Esophagus squamous epithelium (tissue), 5 donors: ENCODE data around the gene PRKCB. TPM values are rescaled to one million over a fixed set of nuclear protein-coding genes. Genes with fewer than 3 reads are reported as not detected.

Experiments used
- DNase-seq: peaks from one replicate; lab custom pipeline; 2025; lab: John Stamatoyannopoulos, UW
- H3K27ac ChIP-seq, 4 donors: fragments of 200-600 bp; sonication (generic); one replicate each; pipeline ENCODE4 v1.5.1; 2016 to 2019; ENCODE audit warnings: mild to moderate bottlenecking in 1 of 4
- H3K27me3 ChIP-seq, 4 donors: fragments of 200-600 bp; sonication (generic); 1 replicate in 3 of 4; 2 replicates in 1 of 4; pipeline versions ENCODE4 v1.5.1 to v1.6.0; 2017 to 2021; ENCODE audit warnings: antibody characterized with exemption in 1 of 4
- H3K36me3 ChIP-seq, 3 donors: fragments of 200-600 bp; sonication (generic); one replicate each; pipeline ENCODE4 v1.5.1; 2016 to 2019
- H3K4me1 ChIP-seq, 3 donors: fragments of 200-600 bp; sonication (generic); one replicate each; pipeline ENCODE4 v1.5.1; 2017 to 2019
- H3K4me3 ChIP-seq, 4 donors: fragments of 200-600 bp; sonication (generic); 1 replicate in 3 of 4; 2 replicates in 1 of 4; pipeline ENCODE4 v1.5.1; 2016 to 2019; ENCODE audit warnings: mild to moderate bottlenecking in 2 of 4, moderate library complexity in 1 of 4
- H3K9me3 ChIP-seq, 3 donors: fragments of 200-600 bp; sonication (generic); one replicate each; pipeline ENCODE4 v1.5.1; 2016 to 2019
- CTCF ChIP-seq, 6 experiments: fragments of 450-650 bp in 4 of 6; fragments of 200-600 bp in 2 of 6; sonication (generic) in 2 of 6; IDR thresholded peaks; one replicate each; pipeline ENCODE4 v1.5.1; 2016 to 2019; ENCODE audit warnings: antibody characterized with exemption in 6 of 6, mild to moderate bottlenecking in 4 of 6, moderate library complexity in 4 of 6
- POLR2A ChIP-seq, 4 donors: fragments of 450-650 bp; IDR thresholded peaks; one replicate each; pipeline ENCODE4 v1.6.1; 2017; ENCODE audit warnings: antibody characterized with exemption in 4 of 4, mild to moderate bottlenecking in 4 of 4, moderate library complexity in 3 of 4
- WGBS, 2 donors: methylation state at CpG; one replicate each; pipeline ENCODE4 v1.1.5; 2018; 5-methylcytosine and 5-hydroxymethylcytosine counted together
- intact Hi-C: fragments of 100-400 bp; cut with DNase I; formaldehyde crosslinking; loops from one replicate; pipeline ENCODE4 v1.15.0; 2022
- total RNA-seq, 4 donors: library from RNA; depleted of rRNA; stranded (reverse); fragments of >200 nt; gene quantifications; one replicate each; pipeline ENCODE4 v1.1.0, GENCODE V29; 2016
- donor health status: DM: yes; HTN: yes; CAD: no.

PRKCB gene
- total RNA-seq, 4 donors from 2014 or later: 0.38 to 4.0 (median 1.7) TPM

- no peak for DNase-seq
- intact Hi-C loops: no loop called here
- no peaks in the 10 kb centered on the region for H3K36me3 ChIP-seq
- no peak for TF ChIP-seq CTCF (IDR thresholded peaks at IDR 0.05)
- no peak for TF ChIP-seq POLR2A (IDR thresholded peaks at IDR 0.05)
- no peaks in the 10 kb centered on the region for H3K27me3 ChIP-seq
- no peak overlapping the region for H3K4me3 ChIP-seq
- H3K9me3 ChIP-seq: no peaks in the 10 kb centered on the region
- no peak overlapping the region for H3K27ac ChIP-seq
- no peaks in the 10 kb centered on the region for H3K4me1 ChIP-seq
- WGBS, 2 donors: 73% methylated on average over 3 of the region's 3 CpGs
Observed at GRCh38 chr16:23990507-23990906, 154.7 kb downstream of the PRKCB start.

GRCh38 chr16:23991066-23991465, 155.3 kb downstream of the PRKCB start:
- DNase-seq: no peak
- Histone ChIP-seq H3K4me1 (no peaks in the 10 kb centered on the region), H3K27ac (no peak overlapping the region), H3K27me3 (no peaks in the 10 kb centered on the region), H3K36me3 (no peaks in the 10 kb centered on the region), H3K4me3 (no peak overlapping the region), H3K9me3 (no peaks in the 10 kb centered on the region)
- intact Hi-C loops: no loop called here
- no peak for TF ChIP-seq CTCF (IDR thresholded peaks at IDR 0.05)
- TF ChIP-seq POLR2A (IDR thresholded peaks at IDR 0.05): no peak

- no peak overlapping the region for H3K4me3 ChIP-seq
- no peaks in the 10 kb centered on the region for H3K9me3 ChIP-seq
- WGBS, 2 donors: 72 to 81% methylated on average over 1 of the region's 1 CpG
- no peaks in the 10 kb centered on the region for H3K4me1 ChIP-seq
- intact Hi-C loops: no loop called here
- no peaks in the 10 kb centered on the region for H3K27me3 ChIP-seq
- no peak overlapping the region for H3K27ac ChIP-seq
- TF ChIP-seq CTCF (IDR thresholded peaks at IDR 0.05) (no peak), POLR2A (IDR thresholded peaks at IDR 0.05) (no peak)
- DNase-seq: no peak
- no peaks in the 10 kb centered on the region for H3K36me3 ChIP-seq
Observed at GRCh38 chr16:23994615-23995014, 158.8 kb downstream of the PRKCB start.

GRCh38 chr16:23996258-23996955, 160.6 kb downstream of the PRKCB start:
- no peak for TF ChIP-seq CTCF (IDR thresholded peaks at IDR 0.05)
- no peak for TF ChIP-seq POLR2A (IDR thresholded peaks at IDR 0.05)
- Histone ChIP-seq H3K4me3 (no peak overlapping the region), H3K27ac (no peak overlapping the region), H3K27me3 (no peaks in the 10 kb centered on the region), H3K36me3 (no peaks in the 10 kb centered on the region), H3K9me3 (no peaks in the 10 kb centered on the region), H3K4me1 (no peaks in the 10 kb centered on the region)
- no peak for DNase-seq
- intact Hi-C loops: no loop called here
- 75 to 76% methylated on average over 3 to 4 of the region's 4 CpGs for WGBS, 2 donors

- Histone ChIP-seq H3K4me3 (no peak overlapping the region), H3K36me3 (no peaks in the 10 kb centered on the region), H3K4me1 (no peaks in the 10 kb centered on the region), H3K27me3 (no peaks in the 10 kb centered on the region), H3K9me3 (no peaks in the 10 kb centered on the region), H3K27ac (no peak overlapping the region)
- intact Hi-C loops: no loop called here
- no peak for DNase-seq
- no peak for TF ChIP-seq CTCF (IDR thresholded peaks at IDR 0.05)
- no peak for TF ChIP-seq POLR2A (IDR thresholded peaks at IDR 0.05)
Observed at GRCh38 chr16:23998771-23999170, 163.0 kb downstream of the PRKCB start.
